DMS153 (cell line): ENCODE data around the gene ARID3A.
A peak's percentile ranks its signal among the peaks of the same experiment; 100 is the strongest.

ENCODE experiments used
- DNase-seq: peaks from one replicate; lab custom pipeline; 2025; lab: John Stamatoyannopoulos, UW

Gene ARID3A

DNA sequence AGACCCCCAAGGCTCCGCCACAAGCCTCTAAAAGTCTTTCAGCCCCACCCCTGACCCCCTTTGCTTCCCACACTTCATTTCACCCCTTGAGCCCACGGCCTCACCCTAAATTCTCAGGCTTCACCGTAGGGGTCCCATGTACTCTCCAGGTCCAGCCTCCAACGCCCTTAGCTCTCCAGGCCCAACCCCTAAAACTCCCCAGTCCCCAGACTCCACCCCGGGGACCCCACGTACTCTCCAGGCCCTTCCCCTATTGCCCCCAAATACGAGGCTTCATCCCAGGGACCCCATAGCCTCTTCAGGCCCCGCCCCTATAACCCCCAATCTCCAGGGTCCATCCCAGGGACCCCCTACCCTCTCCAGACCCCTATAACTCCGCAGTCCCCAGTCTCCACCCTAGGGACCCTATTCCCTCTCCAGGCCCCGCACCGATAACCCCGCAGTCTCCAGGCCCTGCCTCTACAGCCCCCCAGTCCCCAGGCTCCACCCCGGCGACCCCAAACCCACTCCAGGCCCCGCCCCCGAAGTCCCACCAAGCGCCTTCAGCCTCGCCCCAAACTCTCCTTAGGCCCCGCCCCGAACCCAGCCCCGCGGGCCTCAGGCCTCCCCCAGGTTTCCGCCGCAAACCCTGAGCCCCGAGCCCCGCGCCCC lies 33.5 kb upstream of the ARID3A start:
- DNase-seq = no peak

- DNase-seq = peak; percentile 73
Measured at GRCh38 chr19:892894-893689, 32.7 kb upstream of the ARID3A start, which contains the start of the genes MED16 and RNU6-9. TSS of gene MED16 (minus strand) at chr19:893187. CDS start at chr19:891131, 2,056 bp downstream. TSS of gene RNU6-9 (plus strand) at chr19:893484.

DNA sequence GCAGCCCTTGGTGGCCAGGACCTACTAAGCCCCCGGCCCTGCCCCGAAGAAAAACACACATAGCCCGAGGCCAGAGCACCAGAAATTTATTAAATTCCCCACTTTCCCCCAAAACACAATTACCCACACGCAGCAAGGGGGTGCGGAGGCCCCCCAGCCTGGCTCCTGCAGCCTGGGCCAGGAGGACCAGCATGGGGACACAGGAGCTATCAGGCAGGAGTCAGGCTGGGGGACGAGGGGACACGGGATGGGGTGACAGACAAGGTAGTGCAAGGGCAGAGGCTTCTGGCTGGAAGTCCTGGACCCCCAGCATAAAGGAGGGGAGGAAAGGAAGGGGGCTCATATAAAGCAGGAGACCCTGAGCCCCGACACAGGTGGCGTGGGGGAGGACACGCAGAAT lies 29.4 kb upstream of the ARID3A start:
- DNase-seq = no peak

DNA sequence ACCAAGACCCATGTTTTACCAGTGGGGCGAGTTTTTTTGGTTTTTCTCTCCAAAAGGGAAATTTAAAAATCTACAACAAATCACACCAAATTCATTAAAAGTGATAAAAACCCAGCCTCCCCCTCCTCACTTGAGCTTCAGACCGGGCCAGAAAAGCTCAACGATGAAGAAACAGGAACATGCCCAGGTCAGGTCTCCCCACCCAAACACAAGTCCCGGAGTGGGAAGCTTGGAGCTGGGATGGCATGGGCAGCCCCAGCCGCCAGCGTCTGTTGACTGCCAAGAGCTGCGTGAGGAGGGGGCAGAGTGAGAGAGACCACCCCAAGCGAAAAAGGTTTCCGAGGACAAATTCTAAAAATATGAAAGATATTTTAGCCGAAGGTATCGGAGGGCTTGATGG lies 28.8 kb upstream of the ARID3A start:
- DNase-seq = no peak

DNA sequence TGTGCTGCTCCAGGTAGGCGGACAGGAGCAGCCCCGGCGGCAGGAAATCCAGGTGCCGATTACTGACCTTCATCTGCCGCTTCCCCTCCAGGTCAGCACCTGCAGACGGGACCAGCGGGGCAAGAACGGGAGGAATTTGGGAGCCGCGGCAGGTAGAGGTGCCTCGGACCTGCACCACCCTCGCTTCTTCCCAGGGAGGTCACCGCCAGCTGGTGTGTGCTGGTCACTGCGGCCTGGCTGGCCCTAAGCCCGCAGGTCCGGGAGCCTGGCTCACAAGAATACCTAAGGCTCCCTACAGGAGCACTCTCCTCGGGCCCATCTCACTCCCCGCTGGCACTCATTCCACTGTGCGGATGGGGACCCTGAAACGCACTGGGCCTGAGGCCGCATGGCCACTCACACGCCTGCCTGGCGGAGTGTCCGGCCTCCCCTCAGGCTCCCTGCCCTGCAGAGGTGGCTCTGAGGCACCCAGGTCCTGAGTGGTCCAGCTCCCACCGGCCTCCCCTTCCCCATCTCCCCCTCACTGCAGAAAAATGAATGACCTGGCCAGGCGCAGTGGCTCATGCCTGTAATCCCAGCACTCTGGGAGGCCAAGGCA lies 28.3 kb upstream of the ARID3A start:
- no peak for DNase-seq

- no peak for DNase-seq
Measured at GRCh38 chr19:898663-899062, 27.2 kb upstream of the ARID3A start.

DNA sequence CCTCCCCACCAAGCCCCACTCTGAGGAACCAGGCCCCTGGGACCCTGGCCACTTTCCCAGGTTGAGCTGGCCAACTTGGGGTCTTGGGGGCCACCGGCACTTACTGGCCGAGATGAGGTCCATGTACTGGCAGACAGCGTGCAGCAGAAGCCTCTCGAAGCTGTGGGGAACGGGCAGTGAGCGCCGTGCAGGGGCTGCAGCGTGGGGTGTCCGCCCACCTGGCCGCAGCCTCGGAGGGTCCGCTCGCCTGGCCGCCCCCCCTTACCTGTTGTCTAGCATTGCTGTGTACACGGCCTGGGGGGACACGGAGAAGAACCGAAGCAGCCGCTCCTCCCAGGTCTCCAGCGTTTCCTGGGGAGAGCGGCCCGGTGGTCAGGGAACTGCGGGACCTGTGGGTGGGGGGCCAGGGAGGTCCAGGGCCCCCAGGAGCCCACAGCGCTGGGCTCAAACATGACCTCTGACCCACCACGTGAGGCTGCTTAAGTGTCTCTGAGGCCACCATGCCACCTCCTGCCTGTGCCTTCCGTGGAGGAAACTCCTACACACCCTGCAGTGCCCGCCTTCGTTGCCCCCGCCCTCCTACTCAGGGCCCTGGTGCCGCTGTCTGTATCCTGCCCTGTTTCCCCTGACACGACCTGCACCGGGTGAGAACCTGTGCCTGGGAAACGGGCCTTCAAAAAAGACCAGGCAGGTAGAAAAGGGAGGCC lies 26.3 kb upstream of the ARID3A start:
- no peak for DNase-seq

- DNase-seq = no peak
Measured at GRCh38 chr19:900043-900301, 25.9 kb upstream of the ARID3A start.

DNA sequence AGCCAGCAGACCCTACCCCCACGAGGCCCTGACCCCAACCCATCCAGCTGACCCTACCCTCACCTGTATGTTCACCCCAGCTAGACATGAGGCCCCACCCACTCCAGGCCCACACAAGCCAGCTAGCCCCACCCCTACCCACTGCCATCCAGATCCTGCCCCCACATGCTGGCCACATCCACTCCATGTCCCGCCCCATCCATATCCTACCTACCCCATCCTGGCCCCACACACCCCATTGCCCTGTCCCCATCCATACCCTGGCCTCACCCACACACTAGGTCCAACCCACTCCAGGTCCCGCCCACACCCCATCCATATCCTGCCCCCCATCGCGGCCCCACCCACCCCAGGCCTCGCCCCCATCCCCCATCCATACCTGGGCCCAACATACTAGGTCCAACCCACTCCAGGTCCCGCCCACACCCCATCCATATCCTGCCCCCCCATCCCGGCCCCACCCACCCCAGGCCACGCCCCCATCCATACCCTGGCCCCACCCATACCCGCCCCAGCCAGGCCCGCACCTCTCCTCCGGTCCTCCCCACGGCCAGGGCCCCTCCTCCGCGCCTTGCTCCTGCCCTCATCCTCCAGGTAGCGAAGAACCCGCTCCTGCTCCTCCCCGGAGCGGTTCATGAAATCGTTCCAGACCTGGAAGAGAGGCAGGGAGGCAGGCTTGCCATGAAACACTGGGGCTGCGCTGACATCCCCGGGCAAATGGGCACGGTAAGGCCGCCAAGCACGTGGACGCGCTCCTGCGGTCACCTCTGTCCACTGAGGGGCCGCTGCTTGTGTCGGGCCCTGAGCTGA lies 25.3 kb upstream of the ARID3A start:
- DNase-seq = no peak

- DNase-seq = no peak
Measured at GRCh38 chr19:901216-902092, 24.4 kb upstream of the ARID3A start.

DNA sequence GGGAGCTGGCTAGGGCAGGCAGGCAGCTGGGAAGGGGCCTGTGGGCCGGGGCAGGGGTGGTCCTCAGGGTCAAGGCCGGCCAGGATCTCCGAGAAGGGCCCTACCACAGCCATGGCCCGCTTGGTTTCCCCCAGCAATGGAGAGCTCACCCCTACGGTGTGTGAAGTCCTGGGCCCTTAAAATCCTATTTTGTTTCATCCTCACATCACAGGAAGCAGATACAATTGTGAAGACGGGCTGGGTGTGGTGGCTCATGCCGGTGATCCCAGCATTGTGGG lies 23.8 kb upstream of the ARID3A start:
- no peak for DNase-seq

GRCh38 chr19:902446-903226 lies 23.2 kb upstream of the ARID3A start:
- no peak for DNase-seq

DNA sequence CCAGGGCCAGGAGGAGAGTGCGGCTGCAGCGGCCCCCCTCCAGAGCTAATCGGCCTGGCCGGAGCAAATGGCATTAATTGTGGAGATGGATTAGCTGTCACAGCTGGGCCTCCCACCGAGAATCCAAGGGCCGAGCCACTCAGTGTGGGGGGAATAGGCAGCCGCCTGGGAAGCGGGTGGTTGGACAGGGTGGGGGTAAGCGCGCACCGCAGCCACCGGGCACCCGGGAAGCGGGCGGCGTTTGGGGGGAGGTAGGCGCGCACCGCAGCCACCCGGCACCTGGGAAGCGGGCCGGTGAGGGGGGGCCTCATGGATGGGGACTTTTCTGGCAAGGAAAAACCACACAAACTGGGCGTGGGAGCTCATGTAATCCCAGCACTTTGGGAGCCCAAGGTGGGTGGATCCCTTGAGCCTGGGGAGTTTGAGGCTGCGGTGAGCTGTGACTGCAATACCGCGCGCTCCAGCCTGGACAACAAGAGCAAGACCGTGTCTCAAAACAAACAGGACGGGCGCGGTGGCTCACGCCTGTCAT lies 22.5 kb upstream of the ARID3A start:
- DNase-seq = no peak

DNA sequence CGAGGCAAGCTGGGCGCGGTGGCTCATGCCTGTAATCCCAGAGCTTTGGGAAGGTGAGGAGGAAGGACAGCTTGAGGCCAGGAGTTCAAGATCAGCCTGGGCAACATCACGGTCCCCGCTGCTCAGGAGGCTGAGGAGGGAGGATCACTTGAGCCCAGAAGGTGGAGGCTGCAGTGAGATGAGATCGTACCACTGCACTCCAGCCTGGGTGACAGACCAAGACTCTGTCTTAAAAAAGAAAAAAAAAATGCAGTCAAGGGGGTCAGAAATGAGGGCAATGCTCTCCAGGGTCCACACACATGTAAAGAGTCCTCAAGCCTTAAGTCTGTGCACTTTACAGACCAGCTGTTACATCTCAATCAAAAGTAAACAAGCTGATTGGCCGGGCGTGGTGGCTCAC lies 21.3 kb upstream of the ARID3A start:
- no peak for DNase-seq

DNA sequence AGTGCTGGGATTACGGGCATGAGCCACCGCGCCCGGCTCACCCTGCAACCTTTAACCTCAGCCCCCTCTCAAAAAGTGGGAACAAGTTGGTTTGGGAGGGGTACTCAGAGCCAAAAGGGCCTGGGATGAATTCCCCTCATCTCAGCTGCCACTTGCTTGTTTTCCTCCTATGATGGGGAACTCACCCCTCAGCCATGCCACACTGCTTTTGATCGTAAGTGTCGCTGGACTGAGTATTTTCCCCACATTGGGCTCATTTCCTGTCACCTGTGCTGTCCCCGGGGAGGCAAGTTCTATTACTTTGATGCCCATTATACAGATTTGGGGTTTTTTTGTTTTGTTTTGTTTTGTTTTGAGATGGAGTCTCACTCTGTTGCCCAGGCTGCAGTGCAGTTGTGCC lies 19.4 kb upstream of the ARID3A start:
- no peak for DNase-seq

GRCh38 chr19:907183-907853 lies 18.5 kb upstream of the ARID3A start:
- no peak for DNase-seq

GRCh38 chr19:911197-912033 lies 14.4 kb upstream of the ARID3A start:
- no peak for DNase-seq

DNA sequence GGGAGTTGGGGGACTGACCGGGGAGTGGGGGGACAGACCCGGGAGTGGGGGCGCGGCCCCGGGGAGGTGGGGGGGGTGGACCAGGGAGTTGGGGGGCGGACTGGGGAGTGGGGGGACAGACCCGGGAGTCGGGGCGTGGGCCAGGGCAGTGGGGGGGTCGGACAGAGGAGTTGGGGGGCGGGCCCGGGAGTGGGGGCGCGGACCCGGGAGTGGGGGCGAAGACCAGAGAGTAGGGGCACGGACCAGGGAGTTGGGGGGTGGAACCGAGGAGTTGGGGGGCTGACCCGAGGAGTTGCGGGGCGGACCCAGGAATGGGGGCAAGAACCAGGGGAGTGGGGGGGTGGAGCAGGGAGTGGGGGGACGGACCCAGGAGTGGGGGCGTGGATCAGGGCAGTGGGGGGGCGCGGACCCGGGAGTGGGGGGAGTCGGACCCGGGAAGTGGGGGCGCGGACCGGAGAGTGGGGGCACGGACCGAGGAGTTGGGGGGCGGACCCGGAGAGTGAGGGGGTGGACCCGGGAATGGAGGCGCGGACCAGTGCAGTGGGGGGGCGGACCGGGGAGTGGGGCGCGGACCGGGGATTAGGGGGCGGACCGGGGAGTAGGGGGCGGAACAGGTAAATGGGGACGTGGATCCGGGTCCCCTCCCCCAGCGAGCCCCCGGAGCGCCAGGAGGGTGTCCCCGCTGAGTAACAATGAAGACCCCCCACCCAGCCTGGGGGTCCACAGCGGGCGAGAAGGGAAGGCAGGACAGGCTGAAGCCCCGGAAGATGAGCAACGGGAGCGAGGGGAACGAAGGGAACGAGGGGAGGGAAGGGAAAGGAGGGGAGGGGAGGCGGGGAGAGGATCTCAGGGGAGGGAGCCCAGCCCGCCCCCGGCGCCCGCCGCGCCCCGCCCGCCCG lies 13.4 kb upstream of the ARID3A start:
- no peak for DNase-seq
